CD4-positive, CD25-positive, alpha-beta regulatory T cell (primary cell): ENCODE measurements around the gene FITM1. TPM values are rescaled to one million over a fixed set of nuclear protein-coding genes. Genes with fewer than 3 reads are reported as not detected.
"Not testable (repeated sequence)": the region's sequence is repeated elsewhere in the genome, so short reads cannot be mapped to it uniquely, and the experiment has no call there.

Experiments used
- ATAC-seq, 2 donors: fragments of 150-1000 bp; cut with Tn5 transposase; one replicate each; pipeline ENCODE4 v1.10.0; 2021; ENCODE audit warnings: low read depth in 2 of 2, moderate number of reproducible peaks in 2 of 2, moderate library complexity in 1 of 2
- DNase-seq, 3 donors: peaks; one replicate each; pipeline versions ENCODE4 v3.0.0 to v3.0.0-alpha.2; 2012 to 2022; ENCODE audit warnings: mixed read lengths in 1 of 3
- H3K27ac ChIP-seq: one replicate; pipeline ENCODE4 v1.7.0; 2013; ENCODE audit warnings: mild to moderate bottlenecking, low read length; ENCODE audit not compliant: insufficient read depth, poor library complexity, severe bottlenecking
- H3K27me3 ChIP-seq: one replicate; pipeline ENCODE4 v1.7.0; 2013; ENCODE audit warnings: low read length; ENCODE audit not compliant: control insufficient read depth, insufficient read depth
- H3K36me3 ChIP-seq: one replicate; pipeline ENCODE4 v1.7.0; 2013; ENCODE audit warnings: mild to moderate bottlenecking, low read length, moderate library complexity; ENCODE audit not compliant: control insufficient read depth, insufficient read depth
- H3K4me1 ChIP-seq: 2 replicates; pipeline ENCODE4 v1.7.0; 2013; ENCODE audit warnings: mild to moderate bottlenecking, low read length; ENCODE audit not compliant: insufficient read depth, control insufficient read depth, poor library complexity, severe bottlenecking
- H3K4me3 ChIP-seq: one replicate; pipeline ENCODE4 v1.7.0; 2013; ENCODE audit warnings: low read depth, mild to moderate bottlenecking, low read length, moderate library complexity
- H3K9me3 ChIP-seq, 2 experiments: 1 replicate in 1 of 2; 2 replicates in 1 of 2; pipeline ENCODE4 v1.7.0; 2013; ENCODE audit warnings: low read length in 2 of 2, mild to moderate bottlenecking in 1 of 2, moderate library complexity in 1 of 2; ENCODE audit not compliant: control insufficient read depth in 2 of 2
- H3K27ac Mint-ChIP-seq, 3 donors: one replicate each; pipeline ENCODE4 v1.8.0; 2020 to 2022; ENCODE audit warnings: mild to moderate bottlenecking in 3 of 3, mixed read lengths in 3 of 3, moderate library complexity in 2 of 3
- H3K27me3 Mint-ChIP-seq: one replicate; pipeline ENCODE4 v1.8.0; 2022; ENCODE audit warnings: mild to moderate bottlenecking, mixed read lengths
- H3K36me3 Mint-ChIP-seq: one replicate; pipeline ENCODE4 v1.8.0; 2020; ENCODE audit warnings: mixed read lengths
- H3K4me1 Mint-ChIP-seq, 4 donors: one replicate each; pipeline ENCODE4 v1.8.0; 2020 to 2022; ENCODE audit warnings: mixed read lengths in 4 of 4, mild to moderate bottlenecking in 1 of 4
- H3K4me3 Mint-ChIP-seq, 4 donors: one replicate each; pipeline ENCODE4 v1.8.0; 2020 to 2022; ENCODE audit warnings: mild to moderate bottlenecking in 4 of 4, mixed read lengths in 4 of 4, moderate library complexity in 3 of 4
- H3K9me3 Mint-ChIP-seq, 7 donors: one replicate each; pipeline ENCODE4 v1.8.0; 2020 to 2022; ENCODE audit warnings: mixed read lengths in 7 of 7, mild to moderate bottlenecking in 3 of 7, moderate library complexity in 2 of 7
- polyA plus RNA-seq, 4 donors: library from polyadenylated mRNA; unstranded; fragments of 300-500 nt; fragmentation: Illumina TruSeq; gene quantifications; one replicate each; pipeline ENCODE4 v1.2.3, GENCODE V29; 2021
- total RNA-seq: library from RNA; stranded (reverse); gene quantifications from one replicate; pipeline ENCODE4 v1.2.3, GENCODE V29; 2022

The FITM1 gene
- total and polyA plus RNA-seq, 5 donors from 2014 or later = 0.20 to 1.1 (median 0.33) TPM; not detected in 1

DNA sequence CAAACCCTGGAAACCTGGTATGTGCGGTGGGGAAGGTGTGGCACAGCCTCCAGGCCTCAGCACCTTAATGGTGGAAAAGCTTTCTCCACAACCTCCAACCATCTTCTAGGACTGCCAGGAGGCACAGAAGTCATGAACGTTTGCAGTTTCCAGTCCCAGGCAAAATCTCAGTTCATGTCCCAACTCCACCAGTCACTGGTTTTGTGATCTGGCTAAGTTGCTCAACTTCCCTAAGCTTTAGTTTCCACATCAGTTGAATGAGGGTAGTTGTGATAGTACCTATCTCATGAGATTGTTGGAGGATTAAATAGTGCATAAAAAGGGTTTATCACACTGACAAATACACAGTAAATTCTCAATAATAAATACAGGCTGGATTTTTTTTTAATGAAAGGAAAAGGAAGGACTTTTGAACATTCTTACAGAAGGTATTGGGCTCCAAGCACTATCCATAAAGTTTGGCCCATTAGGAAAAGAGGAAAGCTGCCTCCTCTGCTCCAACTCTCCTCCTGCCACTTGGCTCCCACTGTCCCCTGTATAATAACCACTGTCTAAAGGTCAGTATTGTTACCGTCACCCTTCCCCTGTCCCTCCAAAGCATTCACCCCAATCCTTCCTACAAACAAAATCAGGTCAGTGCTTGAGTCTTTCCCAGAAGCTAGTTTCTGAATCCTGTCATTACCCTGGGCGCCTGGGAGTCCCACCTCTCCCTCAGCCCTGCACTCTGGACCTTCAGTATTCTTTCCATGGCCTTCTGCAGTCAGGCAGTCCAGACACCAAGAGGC is 30.1 kb upstream of the FITM1 start:
- Mint-ChIP-seq H3K4me1 (peaks cover 4 to 17% (median 9%) of the 10 kb centered on the region in 4 donors), H3K27ac (peak overlapping the region in 1 of 3 donors; percentile 78), H3K27me3 (no peaks in the 10 kb centered on the region), H3K9me3 (peaks cover 0 to 1% (median 0%) of the 10 kb centered on the region in 7 donors), H3K36me3 (peaks cover 45% of the 10 kb centered on the region), H3K4me3 (no peak overlapping the region)
- Histone ChIP-seq H3K36me3 (peaks cover 43% of the 10 kb centered on the region), H3K27ac (no peak overlapping the region), H3K4me3 (no peak overlapping the region), H3K4me1 (peaks cover 7% of the 10 kb centered on the region), H3K9me3 (no peaks in the 10 kb centered on the region), H3K27me3 (no peaks in the 10 kb centered on the region)
- ATAC-seq (no peak), DNase-seq (no peak)

DNA sequence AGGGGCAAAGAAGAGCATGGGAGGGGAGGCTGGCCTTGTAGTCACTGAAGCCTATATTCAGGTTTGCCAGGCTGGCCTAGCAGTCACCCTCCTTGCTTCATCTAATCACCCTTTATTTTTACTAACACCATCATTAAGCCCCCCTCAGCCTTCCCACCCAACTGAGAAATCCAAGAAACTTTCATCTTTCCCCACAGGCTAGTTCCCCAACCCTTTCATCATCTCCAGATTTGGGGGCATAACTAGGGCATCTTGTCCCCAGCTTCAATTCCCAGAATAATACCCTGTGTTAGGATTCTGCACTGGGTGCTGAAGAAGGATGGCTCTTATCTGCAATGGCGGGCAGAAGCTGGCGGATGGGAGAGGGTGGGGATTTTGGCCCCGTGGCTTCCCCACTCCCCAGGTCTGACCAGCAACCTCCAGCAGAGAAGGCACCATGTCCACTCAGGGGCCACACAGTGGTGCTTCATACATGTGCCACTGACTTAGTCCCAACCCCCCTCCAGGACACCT is 29.4 kb upstream of the FITM1 start:
- H3K9me3 Mint-ChIP-seq = peaks cover 0 to 1% (median 0%) of the 10 kb centered on the region in 7 donors
- Histone ChIP-seq H3K27ac (no peak overlapping the region), H3K27me3 (no peaks in the 10 kb centered on the region), H3K9me3 (no peaks in the 10 kb centered on the region), H3K36me3 (peaks cover 43% of the 10 kb centered on the region), H3K4me1 (peaks cover under 1% of the 10 kb centered on the region), H3K4me3 (no peak overlapping the region)
- ATAC-seq = no peak
- peaks cover 0 to 12% (median 4%) of the 10 kb centered on the region in 4 donors for H3K4me1 Mint-ChIP-seq
- no peak for DNase-seq
- peak overlapping the region in 1 of 4 donors; percentile 1 for H3K4me3 Mint-ChIP-seq
- no peaks in the 10 kb centered on the region for H3K27me3 Mint-ChIP-seq
- H3K36me3 Mint-ChIP-seq = peaks cover 45% of the 10 kb centered on the region
- peak overlapping the region in 1 of 3 donors; percentile 78 for H3K27ac Mint-ChIP-seq

DNA sequence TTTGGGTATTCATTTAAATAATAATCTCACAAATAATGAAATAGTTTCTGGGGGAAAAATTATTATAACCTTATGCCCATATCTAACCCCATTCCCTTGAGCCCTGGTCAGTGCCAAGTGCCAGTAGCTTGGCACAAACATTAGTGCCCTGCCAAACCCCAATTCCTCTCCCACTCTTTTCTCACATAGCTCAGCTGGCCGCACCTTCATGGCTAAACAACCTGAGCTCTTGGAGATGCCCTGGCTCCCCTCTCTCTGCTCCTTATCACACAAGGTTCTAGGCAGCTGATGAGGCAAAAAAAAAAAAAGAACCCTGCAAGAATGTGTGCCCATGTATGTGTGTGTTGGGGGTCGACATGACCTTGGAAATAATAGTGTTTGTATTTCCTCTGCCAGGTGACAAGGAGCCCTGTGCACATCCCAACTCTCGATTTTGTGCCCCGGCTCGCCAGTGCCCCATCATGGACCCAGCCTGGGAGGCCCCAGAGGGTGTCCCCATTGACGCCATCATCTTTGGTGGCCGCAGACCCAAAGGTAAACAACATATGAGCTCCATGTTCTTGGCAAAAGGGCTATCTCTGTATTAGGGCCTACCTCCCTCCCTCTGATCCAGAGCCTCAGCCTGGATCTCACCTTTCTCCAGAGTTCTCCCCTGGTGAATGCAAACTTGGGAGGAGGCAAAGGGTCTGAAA is 28.0 kb upstream of the FITM1 start:
- H3K27me3 ChIP-seq = no peaks in the 10 kb centered on the region
- peaks cover 40% of the 10 kb centered on the region for H3K36me3 ChIP-seq
- no peak overlapping the region for H3K4me3 ChIP-seq
- H3K4me1 ChIP-seq = no peaks in the 10 kb centered on the region
- no peaks in the 10 kb centered on the region for H3K27me3 Mint-ChIP-seq
- peaks cover under 1 to 5% (median 3%) of the 10 kb centered on the region in 4 donors for H3K4me1 Mint-ChIP-seq
- H3K27ac ChIP-seq = no peak overlapping the region
- H3K9me3 ChIP-seq = no peaks in the 10 kb centered on the region
- H3K4me3 Mint-ChIP-seq = no peak overlapping the region
- H3K36me3 Mint-ChIP-seq = peaks cover 45% of the 10 kb centered on the region
- no peak overlapping the region for H3K27ac Mint-ChIP-seq
- DNase-seq = no peak
- peaks cover 0 to 1% (median 0%) of the 10 kb centered on the region in 7 donors for H3K9me3 Mint-ChIP-seq
- ATAC-seq = no peak

DNA sequence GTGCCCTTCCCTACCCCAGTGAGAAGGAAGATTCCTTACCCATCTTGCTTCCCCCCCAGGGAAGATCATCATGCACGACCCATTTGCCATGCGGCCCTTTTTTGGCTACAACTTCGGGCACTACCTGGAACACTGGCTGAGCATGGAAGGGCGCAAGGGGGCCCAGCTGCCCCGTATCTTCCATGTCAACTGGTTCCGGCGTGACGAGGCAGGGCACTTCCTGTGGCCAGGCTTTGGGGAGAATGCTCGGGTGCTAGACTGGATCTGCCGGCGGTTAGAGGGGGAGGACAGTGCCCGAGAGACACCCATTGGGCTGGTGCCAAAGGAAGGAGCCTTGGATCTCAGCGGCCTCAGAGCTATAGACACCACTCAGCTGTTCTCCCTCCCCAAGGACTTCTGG is 27.0 kb upstream of the FITM1 start:
- H3K36me3 ChIP-seq = peaks cover 33% of the 10 kb centered on the region
- no peaks in the 10 kb centered on the region for H3K27me3 Mint-ChIP-seq
- H3K27ac Mint-ChIP-seq = no peak overlapping the region
- no peaks in the 10 kb centered on the region for H3K27me3 ChIP-seq
- DNase-seq = no peak
- no peak for ATAC-seq
- peaks cover 3 to 12% (median 7%) of the 10 kb centered on the region in 4 donors for H3K4me1 Mint-ChIP-seq
- H3K4me1 ChIP-seq = peaks cover under 1% of the 10 kb centered on the region
- H3K4me3 ChIP-seq = no peak overlapping the region
- peaks cover 0 to 1% (median 0%) of the 10 kb centered on the region in 7 donors for H3K9me3 Mint-ChIP-seq
- peaks cover 41% of the 10 kb centered on the region for H3K36me3 Mint-ChIP-seq
- H3K9me3 ChIP-seq = no peaks in the 10 kb centered on the region
- H3K27ac ChIP-seq = no peak overlapping the region
- H3K4me3 Mint-ChIP-seq = peak overlapping the region in 1 of 4 donors; percentile 54

DNA sequence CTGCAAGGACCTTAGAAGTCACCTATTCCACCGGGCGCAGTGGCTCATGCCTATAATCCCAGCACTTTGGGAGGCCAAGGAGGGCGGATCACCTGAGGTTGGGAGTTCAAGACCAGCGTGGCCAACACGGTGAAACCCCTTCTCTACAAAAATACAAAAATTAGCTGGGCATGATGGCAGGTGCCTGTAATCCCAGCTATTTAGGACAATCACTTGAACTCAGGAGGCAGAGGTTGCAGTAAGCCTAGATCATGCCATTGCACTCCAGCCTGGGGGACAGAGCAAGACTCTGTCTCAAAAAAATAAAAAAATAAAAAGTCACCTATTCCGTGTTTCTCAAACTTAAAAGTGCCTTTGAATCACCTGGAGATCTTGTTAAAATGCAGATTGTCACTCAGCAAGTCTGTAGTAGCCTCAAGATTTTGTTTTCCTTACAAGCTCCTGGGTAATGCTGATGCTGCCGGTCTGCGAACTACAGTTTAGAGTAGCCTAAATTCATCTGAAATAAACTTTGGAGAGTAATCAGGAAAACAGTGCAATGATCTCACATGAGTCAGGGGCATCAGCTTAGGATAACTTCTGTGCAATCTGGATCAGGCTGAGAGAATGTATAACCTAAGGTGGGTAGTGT is 24.7 kb upstream of the FITM1 start:
- not testable (repeated sequence) for DNase-seq, H3K27me3 Mint-ChIP-seq, H3K9me3 Mint-ChIP-seq, H3K9me3 ChIP-seq, ATAC-seq, H3K4me1 ChIP-seq, H3K27me3 ChIP-seq, H3K27ac ChIP-seq, H3K4me3 ChIP-seq, H3K4me3 Mint-ChIP-seq
- peaks cover 19% of the 10 kb centered on the region for H3K36me3 ChIP-seq
- Mint-ChIP-seq H3K36me3 (peaks cover 33% of the 10 kb centered on the region), H3K4me1 (peaks cover 9 to 21% (median 13%) of the 10 kb centered on the region in 4 donors), H3K27ac (peak overlapping the region in 2 of 3 donors; percentile 9 to 17)

DNA sequence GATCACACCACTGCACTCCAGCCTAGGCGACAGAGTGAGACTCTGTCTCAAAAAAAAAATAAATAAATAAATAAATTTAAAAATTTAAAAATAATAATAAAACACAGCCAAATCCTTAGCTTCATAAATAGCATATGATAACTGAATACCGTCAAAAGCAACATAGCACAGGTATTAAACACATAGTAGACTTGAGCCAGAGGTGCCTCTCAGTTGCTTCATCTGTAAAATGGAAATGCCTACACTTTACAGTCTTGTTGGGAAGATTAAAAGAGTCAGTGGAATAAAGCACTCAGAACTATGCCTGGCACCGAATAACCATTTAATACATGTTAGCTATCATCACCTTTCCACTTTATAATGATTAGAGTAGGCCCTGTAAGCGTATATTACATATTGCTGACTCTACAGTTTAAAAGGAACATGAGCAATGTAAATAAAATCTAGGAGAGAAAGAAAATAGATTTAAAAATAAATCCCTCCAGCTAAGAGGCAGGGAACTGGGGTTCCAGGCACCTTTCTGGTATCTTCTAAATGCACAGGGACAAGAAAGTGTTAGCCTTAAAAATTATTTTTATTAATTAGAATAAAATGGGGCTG is 23.7 kb upstream of the FITM1 start:
- no peak overlapping the region for H3K27ac ChIP-seq
- no peaks in the 10 kb centered on the region for H3K9me3 ChIP-seq
- H3K27me3 Mint-ChIP-seq = no peaks in the 10 kb centered on the region
- H3K4me1 ChIP-seq = peaks cover 9% of the 10 kb centered on the region
- H3K36me3 Mint-ChIP-seq = peaks cover 28% of the 10 kb centered on the region
- DNase-seq (no peak), ATAC-seq (no peak)
- no peak overlapping the region for H3K4me3 ChIP-seq
- peaks cover 9 to 21% (median 13%) of the 10 kb centered on the region in 4 donors for H3K4me1 Mint-ChIP-seq
- peaks cover 18% of the 10 kb centered on the region for H3K36me3 ChIP-seq
- H3K27me3 ChIP-seq = no peaks in the 10 kb centered on the region
- H3K4me3 Mint-ChIP-seq = no peak overlapping the region
- H3K27ac Mint-ChIP-seq = no peak overlapping the region
- peaks cover 0 to 1% (median 0%) of the 10 kb centered on the region in 7 donors for H3K9me3 Mint-ChIP-seq

DNA sequence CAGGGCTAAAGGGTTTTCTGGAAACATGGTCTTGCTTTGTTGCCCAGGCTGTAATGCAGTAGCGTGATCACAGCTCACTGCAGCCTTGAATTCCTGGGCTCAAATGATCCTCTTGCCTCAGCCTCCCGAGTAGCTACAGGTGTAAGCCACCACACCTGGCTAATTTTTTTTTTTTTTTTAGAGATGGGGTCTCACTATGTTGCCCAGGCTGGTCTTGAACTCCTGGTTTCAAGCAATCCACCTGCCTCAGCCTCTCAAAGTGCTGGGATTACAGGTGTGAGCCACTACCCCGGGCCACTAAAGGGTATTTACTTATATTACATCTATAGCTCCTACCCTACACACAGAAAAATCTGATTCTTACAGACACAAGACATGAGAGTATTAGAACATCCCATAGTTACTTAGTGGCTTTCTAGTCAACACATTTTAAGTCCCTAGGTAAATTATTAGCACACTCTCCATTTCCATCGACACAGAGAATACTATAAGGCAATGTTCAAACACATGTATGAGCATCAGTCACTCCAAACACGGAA is 22.1 kb upstream of the FITM1 start:
- Histone ChIP-seq H3K4me3 (peak overlapping the region; percentile 46), H3K36me3 (peaks cover 6% of the 10 kb centered on the region), H3K27me3 (no peaks in the 10 kb centered on the region), H3K9me3 (no peaks in the 10 kb centered on the region), H3K4me1 (peaks cover 13% of the 10 kb centered on the region), H3K27ac (peak overlapping the region; percentile 82)
- H3K27me3 Mint-ChIP-seq = no peaks in the 10 kb centered on the region
- DNase-seq (no peak), ATAC-seq (peak; percentile 16 to 18)
- H3K9me3 Mint-ChIP-seq = peaks cover 0 to 1% (median 0%) of the 10 kb centered on the region in 7 donors
- H3K4me3 Mint-ChIP-seq = peak overlapping the region in 1 of 4 donors; percentile 70
- peak overlapping the region; percentile 90 to 99 (median 95) for H3K27ac Mint-ChIP-seq
- H3K36me3 Mint-ChIP-seq = peaks cover 15% of the 10 kb centered on the region
- peaks cover 9 to 21% (median 15%) of the 10 kb centered on the region in 4 donors for H3K4me1 Mint-ChIP-seq
